ENCODE results near the gene UBE2M.
A peak's percentile ranks its signal among the peaks of the same experiment; 100 is the strongest.
"Not testable (repeated sequence)": the region's sequence is repeated elsewhere in the genome, so short reads cannot be mapped to it uniquely, and the experiment has no call there.

UBE2M gene

DNA sequence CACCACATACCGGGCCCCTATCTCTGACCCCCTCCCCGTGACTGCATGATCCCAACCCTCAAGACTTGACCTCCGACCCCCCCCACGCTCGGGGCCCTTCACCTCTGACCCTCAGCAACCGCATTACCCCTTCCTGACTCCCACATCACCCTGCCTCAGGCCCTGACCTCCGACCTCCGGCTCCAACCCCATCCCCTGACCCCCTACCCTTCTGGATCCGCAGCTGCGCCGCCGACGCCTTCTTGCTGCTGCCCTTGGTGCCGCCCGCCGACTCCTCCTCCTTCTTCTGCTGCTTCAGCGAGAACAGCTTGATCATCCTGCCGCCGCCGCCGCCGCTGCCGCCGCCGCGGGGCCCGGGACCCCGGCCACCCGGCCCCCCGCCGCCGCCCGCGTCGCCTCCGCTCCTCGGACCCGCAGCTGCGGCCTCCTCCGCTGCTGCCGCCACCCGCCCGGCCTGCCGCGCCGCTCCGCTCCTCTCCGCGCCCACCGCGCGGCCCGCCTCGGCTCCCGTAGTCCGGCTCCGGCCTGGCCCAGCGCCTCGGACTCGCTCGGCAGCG lies at the start of gene UBE2M:
UBE2M (minus strand) TSS at position 546 of the 557 bp plus-strand sequence; CDS start at position 316, 230 bp downstream.
- peak; percentile 66 for DNase-seq (ENCODE audit: low spot score)

DNA sequence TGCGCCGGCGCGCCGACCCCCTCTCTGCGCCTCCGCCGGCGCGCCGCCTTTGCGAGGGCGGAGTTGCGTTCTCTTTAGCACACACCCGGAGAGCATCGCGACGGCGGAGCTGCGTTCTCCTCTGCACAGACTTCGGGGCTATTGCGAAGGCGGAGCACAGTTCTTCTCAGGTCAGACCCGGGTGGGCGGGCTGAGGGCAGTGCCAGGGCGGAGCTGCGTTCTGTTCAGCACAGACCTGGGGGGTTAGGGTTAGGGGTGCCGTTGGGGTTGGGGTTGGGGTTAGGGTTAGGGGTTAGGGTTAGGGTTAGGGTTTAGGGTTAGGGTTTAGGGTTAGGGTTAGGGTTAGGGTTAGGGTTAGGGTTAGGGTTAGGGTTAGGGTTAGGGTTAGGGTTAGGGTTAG lies 48.8 kb upstream of the UBE2M start:
- DNase-seq (ENCODE audit: low spot score): not testable (repeated sequence)

DNA sequence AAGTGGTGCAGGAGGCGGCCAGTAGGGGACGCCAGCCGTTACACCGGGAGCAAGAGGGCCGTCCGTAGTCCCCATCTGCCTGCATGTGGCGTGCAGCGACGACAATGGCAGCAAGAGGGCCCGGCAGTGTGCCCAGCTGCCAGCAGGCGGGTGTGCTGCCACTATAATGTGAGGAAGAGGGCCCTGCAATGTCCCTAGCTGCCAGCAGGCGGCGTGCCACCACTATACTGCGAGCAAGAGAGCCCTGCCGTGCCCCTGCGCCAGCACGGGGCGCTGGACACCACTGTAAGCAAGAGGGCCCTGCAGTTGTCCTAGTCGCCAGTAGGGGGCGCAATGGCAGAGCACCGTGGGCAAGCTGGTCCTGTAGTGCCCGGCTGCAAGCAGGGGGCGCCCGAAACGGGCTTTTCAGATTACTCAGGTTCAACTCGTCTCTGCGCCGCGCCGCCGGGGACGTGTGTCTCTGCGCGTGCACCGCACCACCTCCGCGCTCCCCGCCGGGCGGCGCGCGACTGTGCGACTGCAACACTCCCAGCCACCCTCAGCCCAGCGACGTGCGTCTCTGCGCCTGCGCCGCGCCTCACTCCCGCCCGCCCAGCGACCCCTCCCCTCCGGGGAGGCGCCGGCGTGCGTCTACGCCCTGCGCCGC lies 48.0 kb upstream of the UBE2M start:
- DNase-seq (ENCODE audit: low spot score): not testable (repeated sequence)

DNA sequence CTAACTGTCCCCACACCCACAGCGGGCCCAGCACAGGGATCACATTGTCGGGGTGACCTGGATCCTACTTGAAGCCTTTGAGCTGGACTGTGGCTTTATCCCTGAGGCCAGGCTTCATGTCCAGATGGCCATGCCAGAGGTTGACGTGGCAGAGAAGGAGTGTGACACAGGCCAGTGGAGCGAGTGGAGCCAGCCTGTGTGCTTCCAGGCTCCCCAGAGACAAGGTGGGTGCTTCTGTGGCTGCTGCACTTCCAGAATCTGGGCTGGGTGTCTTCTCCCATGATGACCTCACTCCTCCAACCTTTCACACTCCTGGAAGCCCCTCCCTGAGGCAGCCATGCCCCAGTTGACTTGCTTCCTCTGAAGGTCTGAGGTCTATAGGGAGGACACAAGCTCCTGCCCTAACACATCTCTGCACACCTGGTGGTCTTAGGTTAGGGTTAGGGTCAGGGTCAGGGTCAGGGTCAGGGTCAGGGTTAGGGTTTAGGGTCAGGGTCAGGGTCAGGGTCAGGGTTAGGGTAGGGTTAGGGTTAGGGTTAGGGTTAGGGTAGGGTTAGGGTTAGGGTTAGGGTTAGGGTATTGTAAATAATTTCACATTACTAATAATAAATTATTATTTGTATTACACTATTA lies 27.8 kb upstream of the UBE2M start:
- DNase-seq (ENCODE audit: low spot score): no peak

DNA sequence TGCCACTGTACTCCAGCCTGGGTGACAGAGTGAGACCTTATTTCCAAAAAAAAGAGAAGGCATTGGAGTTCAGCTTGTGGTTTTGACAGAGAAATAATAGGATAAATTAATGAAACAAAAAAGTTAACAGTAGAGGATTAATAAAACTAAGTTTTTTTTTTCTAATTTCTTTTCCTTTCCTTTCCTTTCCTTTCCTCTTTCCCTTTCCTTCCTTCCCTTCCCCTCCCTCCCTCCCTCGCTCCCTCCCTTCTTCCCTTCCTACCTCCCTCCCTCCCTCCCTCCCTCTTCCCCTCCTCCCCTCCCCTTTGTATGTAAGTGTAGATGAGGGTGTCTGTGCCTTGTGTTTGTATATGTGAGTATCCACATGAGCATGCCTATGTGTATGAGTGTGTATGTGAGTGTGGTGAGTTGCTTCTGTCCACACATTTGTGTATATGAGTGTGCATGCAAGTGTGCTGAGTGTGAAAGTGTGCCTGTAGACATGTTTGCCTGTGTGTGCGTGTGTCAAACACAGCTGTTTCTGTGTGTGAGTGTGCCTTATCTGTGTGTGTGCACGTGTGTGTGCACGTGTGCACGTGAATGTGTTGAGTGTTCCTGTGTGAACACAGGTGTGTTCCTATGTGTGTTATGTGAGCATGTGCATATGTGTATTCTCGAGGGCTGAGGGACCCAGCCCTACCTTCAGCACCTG lies 27.2 kb upstream of the UBE2M start:
- no peak for DNase-seq (ENCODE audit: low spot score)

DNA sequence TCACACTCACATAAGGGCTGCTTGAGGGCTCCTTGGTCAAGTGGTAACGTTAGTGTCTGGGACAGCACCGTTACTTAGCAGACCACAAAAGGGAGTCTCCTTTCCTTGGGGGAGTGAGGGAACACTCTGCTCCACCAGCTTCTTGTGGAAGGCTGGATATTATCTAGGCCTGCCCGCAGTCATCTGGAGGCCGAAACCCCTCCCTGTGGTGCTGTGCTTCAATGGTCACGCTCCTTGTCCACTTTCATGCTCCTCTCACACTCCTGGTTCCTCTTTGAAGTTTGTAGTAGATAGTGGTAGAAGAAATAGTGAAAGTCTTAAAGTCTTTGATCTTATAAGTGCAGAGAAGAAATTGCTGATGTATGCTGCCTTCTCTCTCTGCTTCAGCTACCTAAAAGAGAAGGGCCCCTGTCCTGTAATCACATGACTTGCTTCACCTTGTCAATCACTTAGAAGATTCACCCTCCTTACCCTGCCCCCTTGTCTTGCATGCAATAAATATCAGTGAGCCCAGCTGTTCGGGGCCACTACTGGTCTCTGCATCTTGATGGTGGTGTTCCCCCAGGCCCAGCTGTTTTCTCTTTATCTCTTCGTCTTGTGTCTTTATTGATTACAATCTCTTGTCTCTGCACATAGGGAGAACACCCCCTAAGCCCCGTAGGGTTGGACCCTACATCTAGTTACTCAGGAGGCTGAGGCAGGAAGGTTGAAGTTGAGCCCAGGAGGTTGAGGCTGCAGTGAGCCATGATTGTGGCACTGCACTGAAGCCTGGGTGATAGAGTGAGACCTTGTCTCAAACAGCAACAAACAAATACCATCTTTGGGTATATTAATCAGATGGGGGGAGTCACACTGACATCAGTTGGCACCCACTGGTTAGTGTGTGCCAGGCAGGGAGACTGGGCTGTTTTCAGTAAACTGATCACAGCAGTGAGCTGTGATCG lies 26.4 kb upstream of the UBE2M start:
- peak; percentile 46 for DNase-seq (ENCODE audit: low spot score)

DNA sequence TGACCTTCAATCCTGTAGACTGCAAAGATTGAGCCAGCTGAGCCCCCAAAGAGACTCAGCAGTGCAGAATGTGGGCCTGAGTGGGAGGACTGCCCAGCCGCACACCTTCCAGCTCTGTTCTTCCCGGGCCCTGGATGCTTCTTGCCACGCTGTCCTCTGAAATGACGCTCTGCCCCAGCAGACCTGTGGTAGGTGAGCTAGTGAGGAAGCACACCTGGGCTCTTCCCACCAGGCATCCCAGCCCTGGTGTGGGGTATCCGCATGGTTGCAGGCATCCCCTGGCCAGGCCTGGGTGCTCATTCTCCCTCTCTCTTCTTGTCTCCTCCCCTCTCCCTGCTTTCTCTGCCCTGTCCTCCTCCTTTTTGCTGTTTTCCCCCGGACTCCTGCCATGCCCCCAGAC lies 24.6 kb upstream of the UBE2M start:
- DNase-seq (ENCODE audit: low spot score): no peak

DNA sequence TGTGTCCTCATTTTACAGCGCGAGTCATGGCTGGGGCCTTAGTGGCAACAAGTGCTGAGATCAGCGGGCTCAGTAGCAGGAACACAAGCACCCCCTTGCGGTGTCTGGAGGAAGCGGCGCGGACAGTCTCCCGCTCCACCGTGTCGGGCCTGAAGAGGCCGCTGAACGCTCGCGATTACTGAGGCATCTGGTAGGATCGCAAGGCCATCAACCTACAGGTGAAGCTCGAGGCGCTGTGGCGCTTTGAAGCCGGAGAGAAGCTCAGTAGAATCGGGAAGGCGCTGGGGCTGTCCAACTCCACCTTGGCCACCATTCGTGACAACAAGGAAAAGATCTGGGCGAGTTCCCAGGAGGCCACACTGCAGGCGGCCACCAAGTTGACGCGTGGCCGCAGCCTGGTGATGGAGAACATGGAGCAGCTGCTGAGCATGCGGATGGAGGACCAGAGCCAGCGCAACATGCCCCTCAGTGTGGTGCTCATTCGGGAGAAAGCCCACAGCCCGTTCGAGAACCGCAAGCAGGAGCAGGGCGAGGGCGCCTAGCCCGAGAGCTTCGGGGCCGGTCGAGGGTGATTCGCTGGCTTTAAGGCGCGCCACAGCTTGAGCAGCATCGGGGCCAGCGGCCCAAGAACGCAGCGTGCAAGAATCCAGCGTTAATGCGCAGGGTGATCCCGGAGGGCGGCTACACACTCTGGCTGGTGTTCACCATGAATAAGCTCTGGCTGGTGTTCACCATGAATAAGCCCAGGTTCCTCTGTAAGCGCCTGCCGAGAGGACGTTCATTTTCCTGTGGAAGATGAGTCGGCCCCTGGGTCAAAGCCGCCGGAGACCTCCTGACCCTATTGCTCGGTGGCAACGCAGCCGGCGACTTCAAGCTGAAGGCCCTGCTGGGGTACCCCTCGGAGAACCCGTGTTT lies 23.1 kb upstream of the UBE2M start:
- peak; percentile 89 for DNase-seq (ENCODE audit: low spot score)

DNA sequence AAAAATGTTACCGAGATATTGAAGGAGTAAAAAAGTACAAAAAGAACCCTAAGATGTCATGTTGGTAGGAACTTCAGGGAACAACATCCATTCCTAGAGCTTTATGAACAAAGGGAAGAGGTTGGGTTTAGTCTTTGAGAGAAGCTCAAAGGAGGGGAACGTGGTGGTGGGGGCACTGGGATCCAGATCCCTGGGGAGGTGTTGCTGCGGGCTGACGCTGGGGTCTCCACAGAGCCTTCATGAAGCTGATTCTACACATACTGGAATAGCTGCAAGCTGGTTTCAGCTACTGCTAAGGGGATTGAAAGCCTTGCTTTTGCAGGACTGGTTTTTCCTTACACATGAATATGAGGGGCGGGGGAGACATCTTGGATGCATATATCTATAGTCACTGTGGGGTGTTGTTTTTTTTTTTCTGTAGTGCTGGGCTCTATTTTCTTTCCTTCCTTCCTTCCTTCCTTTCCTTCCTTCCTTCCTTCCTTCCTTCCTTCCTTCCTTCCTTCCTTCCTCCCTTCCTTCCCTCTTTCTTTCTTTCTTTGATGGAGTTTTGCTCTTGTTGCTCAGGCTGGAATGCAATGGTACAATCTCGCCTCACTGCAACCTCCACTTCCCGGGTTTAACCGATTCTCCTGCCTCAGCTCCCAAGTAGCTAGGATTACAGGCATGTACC lies 21.2 kb upstream of the UBE2M start:
- no peak for DNase-seq (ENCODE audit: low spot score)

DNA sequence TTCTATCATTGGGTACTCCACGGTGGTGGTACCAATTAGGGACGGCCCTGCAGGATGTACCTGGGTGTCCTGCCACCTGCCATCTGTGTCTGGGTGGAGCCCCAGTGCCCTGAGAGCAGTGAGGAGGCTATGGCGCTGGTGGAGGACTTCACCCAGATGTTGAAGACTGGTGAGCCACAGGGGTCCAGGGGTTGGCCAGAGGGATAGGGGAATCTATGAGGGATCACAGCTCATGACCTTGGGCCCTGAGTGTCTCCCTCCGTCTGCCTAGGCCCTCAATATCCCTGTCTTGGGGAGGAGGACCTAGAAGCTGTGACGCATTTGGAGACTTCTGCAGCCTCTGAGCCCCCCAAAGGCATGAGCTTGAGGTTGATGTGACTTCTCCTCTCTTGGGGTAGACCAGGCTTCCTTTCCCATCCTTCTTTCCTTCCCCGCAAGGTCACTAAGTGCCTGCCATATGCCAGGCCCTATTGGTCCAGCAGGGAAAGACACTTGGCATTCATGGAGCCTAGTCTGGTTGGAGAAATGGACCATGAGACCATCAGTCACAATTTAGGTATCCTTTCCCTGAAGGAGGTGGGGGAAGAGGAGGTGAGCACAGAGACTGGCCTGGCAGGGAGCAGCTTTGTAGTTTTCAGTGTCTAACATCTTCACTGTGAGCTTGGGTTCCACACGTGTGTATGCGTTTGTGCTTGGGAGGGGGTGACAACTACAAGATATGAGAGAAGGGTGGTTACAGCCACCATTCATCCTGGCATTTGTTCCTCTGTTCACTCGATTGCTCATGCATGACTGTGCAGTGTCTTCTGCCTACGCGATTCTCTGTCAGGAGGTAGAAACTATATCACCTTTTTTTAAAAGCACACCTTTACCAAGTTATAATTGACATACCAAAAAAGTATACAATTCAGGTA lies 19.9 kb upstream of the UBE2M start:
- DNase-seq (ENCODE audit: low spot score): no peak

DNA sequence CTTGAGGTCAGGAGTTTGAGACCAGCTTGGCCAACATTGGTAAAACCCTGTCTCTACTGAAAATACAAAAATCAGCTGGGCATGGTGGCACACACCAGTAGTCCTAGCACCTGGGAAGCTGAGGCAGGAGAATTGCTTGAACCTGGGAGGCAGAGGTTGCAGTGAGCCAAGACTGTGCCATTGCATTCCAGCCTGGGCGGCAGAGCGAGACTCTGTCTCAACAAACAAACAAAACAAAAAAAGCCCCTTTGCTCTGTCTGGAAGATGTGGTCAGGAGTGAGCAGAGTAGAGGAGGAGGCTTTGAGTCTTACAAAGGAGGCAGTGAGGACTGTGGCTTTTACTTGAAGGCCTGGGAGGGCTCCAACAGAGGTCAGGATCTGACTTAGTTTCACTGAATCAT lies 19.2 kb upstream of the UBE2M start:
- not testable (repeated sequence) for DNase-seq (ENCODE audit: low spot score)

DNA sequence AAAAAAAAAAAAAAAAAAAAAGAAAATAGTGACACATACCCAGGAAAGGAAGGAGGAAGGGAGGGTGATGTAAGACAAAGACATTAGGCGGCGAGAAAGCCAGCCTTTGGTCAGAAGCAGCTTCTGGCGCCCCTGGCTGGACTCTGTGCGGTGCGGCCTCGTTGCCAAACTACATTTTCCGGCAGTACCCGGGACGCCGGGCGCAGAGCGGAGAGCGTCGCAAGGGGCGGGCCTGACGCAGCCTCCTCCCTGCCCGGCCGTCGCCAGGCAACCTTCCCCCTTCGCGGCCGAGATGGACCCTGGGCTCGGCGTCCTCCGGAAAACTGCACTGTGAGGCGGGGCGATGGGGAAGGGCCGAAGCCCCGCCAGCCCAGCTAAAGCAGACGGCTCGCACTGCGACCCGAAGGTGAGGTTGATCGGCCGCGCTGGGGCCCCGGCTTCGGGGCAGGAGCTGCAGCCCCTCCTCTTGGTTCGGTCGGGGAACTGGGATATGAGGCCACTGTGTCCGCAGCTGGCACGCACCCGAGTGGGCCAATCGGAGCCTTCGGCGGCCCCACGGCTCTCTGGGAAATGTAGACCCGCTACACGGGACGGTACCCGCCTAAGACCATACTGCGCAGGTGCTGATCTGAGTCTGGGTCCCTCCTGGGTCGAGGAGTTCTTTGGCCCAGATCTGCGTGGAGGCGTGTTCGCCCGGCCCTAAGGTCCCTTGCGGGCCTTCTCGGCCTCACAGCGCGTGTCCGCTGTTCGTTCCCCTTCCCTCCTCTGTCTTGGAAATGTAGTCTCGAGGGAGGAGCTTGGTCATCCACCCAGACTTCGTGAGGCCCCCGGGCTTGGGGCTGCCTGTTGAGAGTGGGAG lies 17.0 kb upstream of the UBE2M start:
- peak; percentile 86 for DNase-seq (ENCODE audit: low spot score)

DNA sequence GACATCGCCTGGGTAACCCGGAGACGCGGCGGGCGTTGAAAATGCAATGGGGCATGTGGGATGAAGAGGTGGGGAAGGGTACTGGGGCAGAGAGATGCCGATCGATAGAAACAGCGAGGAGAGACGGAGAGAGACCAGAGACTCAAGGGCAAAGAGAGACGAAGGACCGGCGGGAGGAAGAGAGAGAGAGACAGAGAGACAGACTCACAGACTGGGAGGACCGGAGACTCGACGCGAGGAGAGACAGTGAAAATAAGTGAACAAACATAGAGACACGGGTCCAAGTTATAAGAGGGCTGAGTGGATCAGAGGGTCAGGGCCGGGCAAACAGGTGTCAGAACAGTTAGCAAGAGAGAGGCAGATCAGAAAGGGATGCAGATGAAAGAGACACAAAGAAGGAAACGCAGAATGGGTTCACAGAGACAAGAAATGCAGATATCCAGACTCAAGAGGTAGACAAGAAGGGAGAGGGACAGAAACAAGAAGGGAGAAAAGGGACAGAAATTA lies 15.3 kb upstream of the UBE2M start:
- DNase-seq (ENCODE audit: low spot score): no peak

DNA sequence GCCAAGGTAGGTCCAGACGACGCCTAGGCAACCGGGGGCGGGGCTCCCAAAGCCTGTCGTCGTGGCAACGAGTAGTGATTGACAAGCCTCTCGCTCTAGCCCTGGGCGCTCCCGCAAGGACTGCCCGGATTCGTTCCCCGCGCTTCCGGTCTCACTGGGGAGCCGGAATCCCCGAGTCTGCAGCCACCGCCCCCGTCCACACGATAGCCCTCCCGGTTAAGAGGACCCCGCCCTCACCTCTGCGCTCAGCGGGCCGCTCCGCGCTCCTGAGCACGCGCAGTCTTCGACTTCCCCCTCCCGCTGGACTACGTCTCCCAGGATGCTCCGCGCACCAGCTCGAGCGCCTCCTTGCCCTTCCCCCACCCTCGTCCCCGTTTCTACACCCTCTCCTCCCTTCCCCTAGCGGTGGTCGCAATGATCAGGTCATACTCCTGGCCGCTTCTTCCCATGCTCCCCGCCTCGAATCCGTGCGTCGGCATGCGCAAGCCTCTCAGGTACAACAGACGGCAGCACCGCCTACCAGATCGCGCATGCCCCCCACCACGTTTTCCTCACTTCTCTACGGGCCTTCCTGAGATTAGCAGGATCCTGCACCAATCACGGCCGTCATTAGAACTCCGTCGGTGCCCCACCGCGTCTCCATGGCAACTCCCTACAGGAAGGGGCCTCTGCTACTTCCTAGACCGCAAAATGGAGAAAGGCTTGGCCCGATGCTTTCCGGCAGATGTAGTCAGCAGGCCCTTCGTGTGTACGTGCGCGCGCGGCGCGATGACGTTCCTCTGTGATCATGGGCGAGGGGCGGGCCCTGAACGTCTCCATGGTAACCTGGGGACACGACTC lies 14.6 kb upstream of the UBE2M start, which contains the start of gene MZF1:
MZF1 (minus strand) TSS at position 518 of the 840 bp plus-strand sequence. CDS start 1,946 bp downstream, outside the sequence.
- DNase-seq (ENCODE audit: low spot score): peak; percentile 99

DNA sequence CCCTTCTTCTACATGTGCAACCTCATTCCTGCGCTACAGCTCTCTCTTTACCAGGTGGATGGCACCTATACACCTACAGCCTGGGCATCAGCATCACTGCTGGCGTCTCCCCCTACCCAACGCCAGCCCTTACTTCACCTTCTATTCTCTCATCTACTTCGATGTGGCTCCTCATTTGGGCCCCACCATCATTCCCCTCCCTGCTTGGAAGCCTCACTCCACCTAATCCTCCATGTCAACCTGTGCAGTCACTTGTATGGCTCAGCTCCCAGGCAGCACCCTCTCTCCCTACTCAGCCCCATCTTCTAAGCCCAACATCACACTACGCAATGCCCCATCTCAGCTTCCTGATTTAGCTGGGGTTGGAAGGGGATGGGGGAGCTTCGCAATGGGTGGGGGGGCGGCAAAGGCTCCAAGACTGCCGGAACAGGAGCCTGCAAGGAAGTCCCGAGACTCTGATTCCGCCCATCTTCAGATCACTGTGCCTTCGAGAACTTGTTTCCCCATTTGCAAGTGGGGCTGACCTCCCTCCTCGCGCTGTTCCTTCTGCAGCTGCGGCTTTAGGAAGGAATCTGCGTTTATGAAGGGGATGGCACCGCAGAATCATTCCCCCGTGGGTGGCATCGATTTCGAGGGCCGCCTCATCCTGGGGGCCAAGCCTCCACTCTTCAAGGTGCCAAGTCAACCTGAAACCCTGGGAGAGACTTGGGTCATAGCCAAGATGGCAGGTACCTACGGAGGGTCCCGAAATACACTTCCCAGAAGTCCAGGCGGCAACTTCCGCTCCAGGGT lies 13.8 kb upstream of the UBE2M start:
- no peak for DNase-seq (ENCODE audit: low spot score)

DNA sequence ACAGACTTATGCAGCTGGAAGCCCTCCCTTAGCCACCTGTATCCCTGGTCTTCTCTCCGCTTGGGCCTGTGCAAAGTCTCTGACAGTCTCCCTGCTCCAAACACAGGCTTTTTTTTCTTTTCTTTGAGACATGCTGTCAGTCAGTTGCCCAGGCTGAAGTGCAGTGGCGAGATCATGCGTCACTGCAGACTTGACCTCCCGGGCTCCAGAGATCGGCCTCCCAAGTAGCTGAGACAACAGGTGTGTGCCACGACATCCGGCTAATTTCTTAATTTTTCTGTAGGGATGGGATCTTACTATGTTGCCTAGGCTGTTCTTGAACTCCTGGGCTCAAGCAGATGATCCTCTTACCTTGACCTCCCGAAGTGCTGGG lies 13.2 kb upstream of the UBE2M start:
- DNase-seq (ENCODE audit: low spot score): no peak

Measured in hematopoietic multipotent progenitor cell treated with erythropoietin and hydrocortisone succinate and interleukin-3 and kit ligand, for 15 days (in vitro differentiated cells).